GM12878 (cell line): ENCODE results near the gene ADGRL3. TPM values are rescaled to one million over a fixed set of nuclear protein-coding genes. Genes with fewer than 3 reads are reported as not detected.

Source experiments
- ATAC-seq: fragments of 200-7000 bp; cut with Tn5 transposase; 3 replicates; pipeline ENCODE4 v1.9.1; 2020; ENCODE audit warnings: mild to moderate bottlenecking, moderate library complexity
- BruUV-seq: library from RNA; stranded (reverse); fragments of 400-500 nt; replicated peaks from 2 replicates; lab custom pipeline; 2021; lab: Mats Ljungman, UMichigan
- CTCF ChIA-PET: fragments of 300-600 bp; sonication (Branson Sonifier 250); formaldehyde crosslinking; extraction: SDS; loops from one replicate; lab custom pipeline; 2021; ENCODE audit warnings: inconsistent platforms; lab: Yijun Ruan, JAX
- POLR2A ChIA-PET: fragments of 350-600 bp; formaldehyde crosslinking; extraction: SDS; loops from one replicate; lab custom pipeline; 2021; ENCODE audit warnings: inconsistent platforms; lab: Charles Lee
- RAD21 ChIA-PET: fragments of 300-600 bp; sonication (Branson Sonifier 250); formaldehyde crosslinking; loops from one replicate; lab custom pipeline; 2023; ENCODE audit warnings: antibody characterized with exemption; ENCODE audit not compliant: unreplicated experiment; lab: Charles Lee
- SMC1A ChIA-PET: fragments of 300-600 bp; sonication (Branson Sonifier 250); formaldehyde crosslinking; loops from one replicate; lab custom pipeline; 2023; ENCODE audit not compliant: unreplicated experiment, uncharacterized antibody; lab: Charles Lee
- DNase-seq: peaks from one replicate; pipeline ENCODE4 v3.0.0-alpha.2; 2011; ENCODE audit warnings: low read depth, low spot score
- FAIRE-seq: peaks from 3 replicates; lab custom pipeline; 2011; peaks lifted over from hg19 to GRCh38; lab: Jason Lieb, UNC
- H2AFZ ChIP-seq: 2 replicates; pipeline ENCODE4 v1.6.0; 2011; ENCODE audit warnings: low read depth, low read length, control low read depth; ENCODE audit not compliant: control insufficient read depth
- H3K27ac ChIP-seq: 2 replicates; pipeline ENCODE4 v1.5.1; 2011; ENCODE audit warnings: control low read depth; ENCODE audit not compliant: control insufficient read depth, insufficient read depth
- H3K27me3 ChIP-seq, 2 experiments: replicated peaks in 1 of 2; 2 replicates each; pipeline versions ENCODE4 v1.6.0 to v1.6.1; 2011; ENCODE audit warnings: low read length in 1 of 2; ENCODE audit not compliant: control insufficient read depth in 2 of 2, insufficient read depth in 2 of 2
- H3K36me3 ChIP-seq, 2 experiments: 2 replicates each; pipeline ENCODE4 v1.5.1; 2011; ENCODE audit warnings: low read length in 1 of 2; ENCODE audit not compliant: control insufficient read depth in 2 of 2, insufficient read depth in 2 of 2
- H3K4me1 ChIP-seq: 2 replicates; pipeline ENCODE4 v1.6.1; 2011; ENCODE audit warnings: mild to moderate bottlenecking, low read length, moderate library complexity, mixed read lengths; ENCODE audit not compliant: control insufficient read depth, insufficient read depth
- H3K4me2 ChIP-seq: 2 replicates; pipeline ENCODE4 v1.6.0; 2011; ENCODE audit warnings: control low read depth; ENCODE audit not compliant: control insufficient read depth, insufficient read depth
- H3K4me3 ChIP-seq: fragments of 200-600 bp; sonication (generic); 2 replicates; pipeline ENCODE4 v1.5.1; 2016
- H3K79me2 ChIP-seq: 2 replicates; pipeline ENCODE4 v1.6.0; 2011; ENCODE audit warnings: low read length; ENCODE audit not compliant: control insufficient read depth, insufficient read depth
- H3K9ac ChIP-seq: 2 replicates; pipeline ENCODE4 v1.8.0; 2011; ENCODE audit warnings: low read length, control low read depth, mixed read lengths; ENCODE audit not compliant: control insufficient read depth, insufficient read depth
- H3K9me3 ChIP-seq: replicated peaks from 3 replicates; pipeline ENCODE4 v1.5.1; 2011; ENCODE audit warnings: mild to moderate bottlenecking, low read length; ENCODE audit not compliant: control insufficient read depth, insufficient read depth
- H4K20me1 ChIP-seq: 2 replicates; pipeline ENCODE4 v1.6.0; 2011; ENCODE audit not compliant: control insufficient read depth, insufficient read depth
- BACH1 ChIP-seq: fragments of 450-650 bp; IDR thresholded peaks from 2 replicates; pipeline ENCODE4 v1.6.1; 2017; ENCODE audit warnings: mild to moderate bottlenecking, borderline replicate concordance
- BCL11A ChIP-seq: IDR thresholded peaks from 2 replicates; pipeline ENCODE4 v1.6.1; 2011; ENCODE audit warnings: low read depth, low read length
- CBFB ChIP-seq: IDR thresholded peaks from 2 replicates; pipeline ENCODE4 v1.6.1; 2016; ENCODE audit warnings: antibody characterized with exemption, low read depth
- HDGF ChIP-seq: fragments of 450-650 bp; IDR thresholded peaks from 2 replicates; pipeline ENCODE4 v1.6.1; 2016; ENCODE audit warnings: antibody characterized with exemption
- MTA3 ChIP-seq: IDR thresholded peaks from 2 replicates; pipeline ENCODE4 v1.6.1; 2012; ENCODE audit warnings: low read length, inconsistent platforms, borderline replicate concordance
- NFXL1 ChIP-seq: fragments of 450-650 bp; IDR thresholded peaks from 2 replicates; pipeline ENCODE4 v1.6.1; 2017; ENCODE audit warnings: antibody characterized with exemption, mild to moderate bottlenecking, borderline replicate concordance
- POLR2AphosphoS5 ChIP-seq: IDR thresholded peaks from 2 replicates; pipeline ENCODE4 v1.6.1; 2011; ENCODE audit warnings: mild to moderate bottlenecking, low read length, inconsistent platforms
- RAD21 ChIP-seq: IDR thresholded peaks from 2 replicates; pipeline ENCODE4 v1.6.1; 2011; ENCODE audit warnings: mild to moderate bottlenecking, low read depth, low read length, moderate library complexity; ENCODE audit not compliant: insufficient read depth
- ZNF384 ChIP-seq: IDR thresholded peaks from 2 replicates; pipeline ENCODE4 v1.6.1; 2012; ENCODE audit warnings: low read depth, mild to moderate bottlenecking, low read length, improper control_type of control experiment, borderline replicate concordance
- ZSCAN29 ChIP-seq: fragments of 450-650 bp; IDR thresholded peaks from 2 replicates; pipeline ENCODE4 v1.6.1; 2017; ENCODE audit warnings: mild to moderate bottlenecking, moderate library complexity
- ZZZ3 ChIP-seq: IDR thresholded peaks from 2 replicates; pipeline ENCODE4 v1.6.1; 2011; ENCODE audit warnings: low read depth; ENCODE audit not compliant: control insufficient read depth, insufficient read length
- WGBS: methylation state at CpG from one replicate; pipeline ENCODE4 v1.1.6; 2016; ENCODE audit warnings: low lambda C conversion rate; ENCODE audit not compliant: insufficient replicate concordance, insufficient coverage; ENCODE audit errors: missing lambda C conversion rate; 5-methylcytosine and 5-hydroxymethylcytosine counted together
- in situ Hi-C: fragments of 300-500 bp; cut with MboI; formaldehyde crosslinking; loops from 9 replicates; pipeline ENCODE4 v1.14.3; 2018; ENCODE audit warnings: mixed read lengths
- intact Hi-C: fragments of 100-400 bp; cut with micrococcal nuclease; formaldehyde crosslinking; loops from one replicate; pipeline ENCODE4 v1.14.2; 2022; ENCODE audit not compliant: unreplicated experiment
- polyA plus RNA-seq, 11 experiments: library from polyadenylated mRNA; depleted of rRNA in 4 of 11; unstranded in 6 of 11; stranded (reverse) in 5 of 11; fragments of >200 nt; fragmentation: Nextera tagmentation in 4 of 11; fragmentation: Illumina TruSeq in 1 of 11; extraction: Ambion mirVana in 4 of 11; extraction: Trizol in 1 of 11; gene quantifications; 1 replicate in 1 of 11; 2 replicates in 10 of 11; pipeline versions ENCODE4 v1.2.1 to v1.2.3, GENCODE V29; 2011 to 2016; ENCODE audit warnings: inconsistent platforms in 2 of 11, missing spikeins in 2 of 11, low read depth in 1 of 11
- total RNA-seq, 4 experiments: library from RNA; depleted of rRNA in 3 of 4; stranded (reverse); fragments of >200 nt in 3 of 4; fragmentation: Illumina TruSeq in 1 of 4; extraction: Trizol in 1 of 4; gene quantifications; 2 replicates each; pipeline versions ENCODE4 v1.2.1 to v1.2.3, GENCODE V29; 2013 to 2021
- TF ChIP-seq, protein P1 (sequence below): fragments of 450-650 bp; formaldehyde crosslinking; IDR thresholded peaks from 2 replicates; pipeline ENCODE4 v1.4.0; 2022; ENCODE audit warnings: mild to moderate bottlenecking, moderate library complexity
- TF ChIP-seq, protein P2 (sequence below): fragments of 450-650 bp; IDR thresholded peaks from 2 replicates; pipeline ENCODE4 v1.6.1; 2016; ENCODE audit warnings: mild to moderate bottlenecking
- TF ChIP-seq, protein P3 (sequence below): IDR thresholded peaks from 2 replicates; pipeline ENCODE4 v1.6.1; 2012; ENCODE audit warnings: low read depth, low read length, improper control_type of control experiment

ADGRL3 gene
- total and polyA plus RNA-seq, 10 of the 15 experiments (the other 5 are each of a cell fraction or from before 2014, with no cell fraction given) = 1.1 TPM; not detected in 9

DNA sequence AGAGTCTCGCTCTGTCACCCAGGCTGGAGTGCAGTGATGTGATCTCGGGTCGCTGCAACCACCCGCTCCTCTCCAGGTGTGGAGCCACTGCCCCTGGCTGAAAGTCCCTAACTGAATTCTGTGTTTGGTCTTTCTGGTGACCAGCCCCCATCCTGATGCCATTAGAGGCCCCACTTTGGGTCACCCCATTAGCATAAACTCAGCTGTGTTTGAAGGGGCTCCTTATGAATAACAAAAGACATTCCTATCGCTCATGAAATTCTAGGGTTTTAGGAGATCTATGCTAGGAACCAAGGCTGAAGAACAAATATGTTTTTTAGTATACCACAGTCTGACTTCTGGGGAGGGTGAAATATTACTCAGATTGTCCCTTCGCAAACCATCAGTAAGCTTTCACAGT is 652.9 kb downstream of the ADGRL3 start:
- ATAC-seq = no peak
- POLR2A ChIA-PET = no interaction called here

DNA sequence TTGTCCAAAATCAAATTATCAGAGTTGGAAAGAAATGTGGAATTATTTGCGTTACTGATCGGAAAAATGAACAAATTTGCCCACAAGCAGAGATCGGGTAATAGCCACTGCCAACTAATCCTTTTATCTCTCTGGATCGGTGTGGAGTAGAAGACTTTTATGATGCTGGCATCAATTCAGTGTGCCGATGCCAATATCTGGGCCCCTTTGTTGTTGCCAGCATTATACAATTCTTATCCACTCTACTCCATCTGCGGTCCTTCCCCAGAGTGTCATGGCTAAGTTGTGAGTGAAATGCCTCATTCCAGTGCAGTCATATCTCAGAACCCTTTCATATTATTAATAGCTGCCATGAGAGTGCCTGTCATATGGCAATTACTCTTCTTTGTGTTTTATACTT is 660.2 kb downstream of the ADGRL3 start:
- H3K79me2 ChIP-seq = no peaks in the 10 kb centered on the region
- no TSS peak for BruUV-seq
- RAD21 ChIA-PET = interaction anchor here (1.0 kb wide), 2 partner anchors 11 to 28 kb away, joined by 3 read pairs; no protein-coding TSS in a partner anchor
- ATAC-seq = no peak
- no peak overlapping the region for H3K27ac ChIP-seq
- no peak overlapping the region for H3K9ac ChIP-seq
- in situ Hi-C loops = no loop called here
- POLR2A ChIA-PET = no interaction called here
- H3K4me2 ChIP-seq = no peak overlapping the region
- no peaks in the 10 kb centered on the region for H4K20me1 ChIP-seq
- no peaks in the 10 kb centered on the region for H3K36me3 ChIP-seq
- SMC1A ChIA-PET = interaction anchor here (1.3 to 2.1 kb wide), 7 partner anchors 10 to 74 kb away, joined by 3 to 12 read pairs (median 6); no protein-coding TSS in a partner anchor
- no peak overlapping the region for H3K4me3 ChIP-seq
- intact Hi-C loops = no loop called here
- 51% methylated on average over 6 of the region's 6 CpGs for whole genome bisulfite sequencing
- CTCF ChIA-PET = no interaction called here
- H2AFZ ChIP-seq = no peak overlapping the region
- H3K27me3 ChIP-seq = no peaks in the 10 kb centered on the region
- no peaks in the 10 kb centered on the region for H3K9me3 ChIP-seq
- no peak for FAIRE-seq
- no peak for TF ChIP-seq BACH1
- TF ChIP-seq, protein P1, sequence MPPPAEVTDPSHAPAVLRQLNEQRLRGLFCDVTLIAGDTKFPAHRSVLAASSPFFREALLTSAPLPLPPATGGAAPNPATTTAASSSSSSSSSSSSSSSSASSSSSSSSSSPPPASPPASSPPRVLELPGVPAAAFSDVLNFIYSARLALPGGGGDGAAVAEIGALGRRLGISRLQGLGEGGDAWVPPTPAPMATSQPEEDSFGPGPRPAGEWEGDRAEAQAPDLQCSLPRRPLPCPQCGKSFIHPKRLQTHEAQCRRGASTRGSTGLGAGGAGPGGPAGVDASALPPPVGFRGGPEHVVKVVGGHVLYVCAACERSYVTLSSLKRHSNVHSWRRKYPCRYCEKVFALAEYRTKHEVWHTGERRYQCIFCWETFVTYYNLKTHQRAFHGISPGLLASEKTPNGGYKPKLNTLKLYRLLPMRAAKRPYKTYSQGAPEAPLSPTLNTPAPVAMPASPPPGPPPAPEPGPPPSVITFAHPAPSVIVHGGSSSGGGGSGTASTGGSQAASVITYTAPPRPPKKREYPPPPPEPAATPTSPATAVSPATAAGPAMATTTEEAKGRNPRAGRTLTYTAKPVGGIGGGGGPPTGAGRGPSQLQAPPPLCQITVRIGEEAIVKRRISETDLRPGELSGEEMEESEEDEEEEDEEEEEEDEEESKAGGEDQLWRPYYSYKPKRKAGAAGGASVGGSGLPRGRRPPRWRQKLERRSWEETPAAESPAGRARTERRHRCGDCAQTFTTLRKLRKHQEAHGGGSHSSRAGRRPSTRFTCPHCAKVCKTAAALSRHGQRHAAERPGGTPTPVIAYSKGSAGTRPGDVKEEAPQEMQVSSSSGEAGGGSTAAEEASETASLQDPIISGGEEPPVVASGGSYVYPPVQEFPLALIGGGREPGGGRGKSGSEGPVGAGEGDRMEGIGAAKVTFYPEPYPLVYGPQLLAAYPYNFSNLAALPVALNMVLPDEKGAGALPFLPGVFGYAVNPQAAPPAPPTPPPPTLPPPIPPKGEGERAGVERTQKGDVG (CRISPR knock-in tag) = no peak
- no peak for TF ChIP-seq HDGF
- no peak for TF ChIP-seq ZSCAN29
- no peak for TF ChIP-seq CBFB
- TF ChIP-seq POLR2AphosphoS5 = no peak
- TF ChIP-seq ZNF384 = no peak
- TF ChIP-seq, protein P2, sequence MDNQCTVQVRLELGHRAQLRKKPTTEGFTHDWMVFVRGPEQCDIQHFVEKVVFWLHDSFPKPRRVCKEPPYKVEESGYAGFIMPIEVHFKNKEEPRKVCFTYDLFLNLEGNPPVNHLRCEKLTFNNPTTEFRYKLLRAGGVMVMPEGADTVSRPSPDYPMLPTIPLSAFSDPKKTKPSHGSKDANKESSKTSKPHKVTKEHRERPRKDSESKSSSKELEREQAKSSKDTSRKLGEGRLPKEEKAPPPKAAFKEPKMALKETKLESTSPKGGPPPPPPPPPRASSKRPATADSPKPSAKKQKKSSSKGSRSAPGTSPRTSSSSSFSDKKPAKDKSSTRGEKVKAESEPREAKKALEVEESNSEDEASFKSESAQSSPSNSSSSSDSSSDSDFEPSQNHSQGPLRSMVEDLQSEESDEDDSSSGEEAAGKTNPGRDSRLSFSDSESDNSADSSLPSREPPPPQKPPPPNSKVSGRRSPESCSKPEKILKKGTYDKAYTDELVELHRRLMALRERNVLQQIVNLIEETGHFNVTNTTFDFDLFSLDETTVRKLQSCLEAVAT = no peak
- no peak for DNase-seq
- no peaks in the 10 kb centered on the region for H3K4me1 ChIP-seq

More for the DNA sequence above, 652.9 kb downstream of the ADGRL3 start:
- Histone ChIP-seq H3K79me2 (no peaks in the 10 kb centered on the region), H4K20me1 (no peaks in the 10 kb centered on the region), H3K9ac (no peak overlapping the region), H3K27me3 (no peaks in the 10 kb centered on the region), H2AFZ (no peak overlapping the region), H3K4me3 (no peak overlapping the region), H3K9me3 (no peaks in the 10 kb centered on the region), H3K36me3 (no peaks in the 10 kb centered on the region), H3K4me1 (no peaks in the 10 kb centered on the region), H3K27ac (no peak overlapping the region), H3K4me2 (no peak overlapping the region)
- FAIRE-seq (no peak), DNase-seq (no peak)
- 58% methylated on average over 6 of the region's 6 CpGs for WGBS
- ChIA-PET RAD21 (interaction anchor here (0.7 to 0.8 kb wide), 2 partner anchors 12 to 66 kb away, joined by 3 read pairs; no protein-coding TSS in a partner anchor), SMC1A (interaction anchor here (0.9 to 3.5 kb wide), 7 partner anchors 9 to 642 kb away, joined by 3 to 29 read pairs (median 6); no protein-coding TSS in a partner anchor), CTCF (interaction anchor here (1.0 kb wide), 3 partner anchors 10 to 111 kb away, joined by 3 to 5 read pairs (median 3); no protein-coding TSS in a partner anchor)
- intact Hi-C loops (no loop called here), in situ Hi-C loops (no loop called here)
- BruUV-seq = no TSS peak
- no peak for TF ChIP-seq MTA3
- TF ChIP-seq RAD21 = no peak
- no peak for TF ChIP-seq BCL11A
- TF ChIP-seq, protein P3, sequence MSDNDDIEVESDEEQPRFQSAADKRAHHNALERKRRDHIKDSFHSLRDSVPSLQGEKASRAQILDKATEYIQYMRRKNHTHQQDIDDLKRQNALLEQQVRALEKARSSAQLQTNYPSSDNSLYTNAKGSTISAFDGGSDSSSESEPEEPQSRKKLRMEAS = no peak
- TF ChIP-seq NFXL1 = no peak
- no peak for TF ChIP-seq ZZZ3
